SKM-1 (cell line): Measurements from ENCODE around the gene CEP72.
"Not testable (repeated sequence)": the region's sequence is repeated elsewhere in the genome, so short reads cannot be mapped to it uniquely, and the experiment has no call there.

Experiments
- DNase-seq: peaks from one replicate; lab custom pipeline; 2025; ENCODE audit not compliant: unreplicated experiment; lab: John Stamatoyannopoulos, UW

The CEP72 gene, protein sequence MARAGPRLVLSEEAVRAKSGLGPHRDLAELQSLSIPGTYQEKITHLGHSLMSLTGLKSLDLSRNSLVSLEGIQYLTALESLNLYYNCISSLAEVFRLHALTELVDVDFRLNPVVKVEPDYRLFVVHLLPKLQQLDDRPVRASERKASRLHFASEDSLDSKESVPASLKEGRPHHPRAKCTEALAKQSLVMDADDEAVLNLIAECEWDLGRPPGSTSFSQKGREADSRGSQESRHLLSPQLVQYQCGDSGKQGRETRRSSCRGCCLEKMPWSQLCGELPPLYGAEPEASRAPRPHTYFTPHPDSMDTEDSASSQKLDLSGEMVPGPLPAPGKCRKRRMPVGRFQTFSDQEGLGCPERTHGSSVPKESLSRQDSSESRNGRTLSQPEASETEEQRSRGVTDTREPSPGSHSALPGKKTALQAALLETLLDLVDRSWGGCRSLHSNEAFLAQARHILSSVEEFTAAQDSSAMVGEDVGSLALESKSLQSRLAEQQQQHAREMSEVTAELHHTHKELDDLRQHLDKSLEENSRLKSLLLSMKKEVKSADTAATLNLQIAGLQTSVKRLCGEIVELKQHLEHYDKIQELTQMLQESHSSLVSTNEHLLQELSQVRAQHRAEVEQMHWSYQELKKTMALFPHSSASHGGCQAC

DNA sequence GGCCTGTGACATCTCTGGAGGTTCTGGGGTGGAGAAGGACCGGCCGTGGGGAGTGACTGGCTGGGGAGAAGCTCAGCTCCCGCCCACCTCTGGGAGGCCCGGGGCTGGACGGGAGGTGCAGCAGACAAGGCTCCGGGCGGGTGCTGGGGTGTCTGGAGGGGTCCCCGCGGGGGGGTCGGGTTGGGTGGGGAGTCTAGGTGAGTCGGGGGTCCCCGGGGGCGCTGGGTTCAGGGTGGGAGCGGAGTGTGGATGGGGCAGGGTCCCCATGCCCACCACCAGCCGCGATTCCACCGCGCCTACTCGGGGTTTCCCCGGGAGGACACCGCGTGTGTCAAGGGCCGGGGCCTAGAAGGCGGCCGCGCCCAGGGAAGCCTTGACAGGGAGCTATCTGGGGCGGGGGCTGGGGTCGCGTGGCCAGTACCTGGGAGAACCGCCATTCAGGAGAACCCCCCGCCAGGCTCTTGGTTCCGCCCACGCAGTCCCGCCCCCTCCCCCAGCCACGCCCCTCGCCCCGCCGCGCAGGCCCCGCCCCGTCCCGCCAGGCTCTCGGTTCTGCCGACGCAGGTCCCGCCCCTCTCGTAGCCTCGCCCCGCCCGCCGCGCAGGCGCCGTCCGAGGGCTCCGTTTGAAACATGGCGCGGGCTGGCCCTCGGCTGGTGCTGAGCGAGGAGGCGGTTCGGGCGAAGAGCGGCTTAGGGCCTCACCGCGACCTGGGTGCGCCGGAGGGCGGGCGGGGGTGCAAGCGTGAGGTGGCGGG is at the start of gene CEP72:
Gene CEP72 (plus strand): TSS at position 610 of the 756 bp plus-strand sequence. CDS start 22 bp downstream, at position 632.
- DNase-seq: peak; percentile 64

DNA sequence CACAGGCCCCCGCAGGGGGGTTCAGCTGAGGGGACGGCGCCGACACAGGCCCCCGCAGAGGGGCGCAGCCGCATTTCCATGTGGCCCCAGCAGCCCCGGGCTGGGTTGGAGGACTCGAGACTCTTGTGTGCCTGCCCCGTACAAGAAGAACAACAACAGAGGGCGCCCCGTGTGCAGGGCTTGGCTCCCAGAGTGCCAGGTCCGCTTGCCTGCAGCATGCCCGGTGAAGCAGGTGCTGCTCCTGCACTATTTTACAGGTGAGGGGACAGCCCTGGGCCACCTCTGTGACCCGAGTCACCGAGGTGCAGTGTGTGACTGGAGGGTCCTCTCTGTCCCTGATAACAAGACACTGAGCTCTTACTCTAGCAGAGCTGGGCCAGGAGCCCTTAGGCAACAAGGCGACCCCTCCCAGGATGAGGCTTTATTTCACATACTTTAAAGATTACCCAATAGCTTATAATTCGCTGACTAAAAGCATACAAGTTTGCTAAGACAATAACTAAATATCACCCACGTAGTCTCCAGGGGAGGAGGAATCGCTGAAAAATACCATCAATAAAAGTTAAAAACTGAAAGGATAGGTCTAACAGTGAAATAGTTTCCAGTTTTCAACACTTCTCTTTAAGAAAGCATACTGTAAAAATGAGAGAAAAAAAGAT is 46.2 kb upstream of the CEP72 start:
- DNase-seq: no peak

DNA sequence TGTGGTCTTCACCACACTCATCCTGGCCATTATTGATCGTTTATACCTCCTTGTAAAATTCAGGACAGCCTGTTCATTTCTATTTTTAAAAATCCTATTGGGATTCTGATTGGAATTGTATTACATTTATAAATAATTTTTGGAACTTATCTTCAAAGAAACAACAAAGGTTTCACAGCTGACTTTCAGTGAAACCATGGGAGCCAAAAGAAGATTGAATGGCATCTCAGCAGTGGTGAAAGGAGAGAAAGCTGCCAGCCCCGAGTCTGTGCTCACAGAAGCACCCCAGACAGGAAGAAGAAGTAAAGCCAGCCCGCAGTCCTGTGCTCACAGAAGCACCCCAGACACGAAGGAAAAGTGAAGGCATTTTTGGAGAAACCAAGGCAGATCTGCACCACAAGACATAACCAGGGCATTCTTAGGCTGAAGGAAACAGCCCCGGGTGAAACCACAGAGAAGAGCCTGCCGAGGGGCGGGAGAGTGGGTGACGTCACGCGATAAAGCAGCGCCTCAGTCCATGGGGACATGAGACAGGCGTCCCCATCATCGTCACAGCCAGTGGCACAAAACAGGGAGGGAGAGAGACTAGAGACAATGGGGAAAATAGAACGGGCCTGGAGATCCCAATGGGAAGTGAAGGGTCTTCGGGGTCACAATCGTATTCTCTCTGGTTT is 45.4 kb upstream of the CEP72 start:
- DNase-seq: no peak

DNA sequence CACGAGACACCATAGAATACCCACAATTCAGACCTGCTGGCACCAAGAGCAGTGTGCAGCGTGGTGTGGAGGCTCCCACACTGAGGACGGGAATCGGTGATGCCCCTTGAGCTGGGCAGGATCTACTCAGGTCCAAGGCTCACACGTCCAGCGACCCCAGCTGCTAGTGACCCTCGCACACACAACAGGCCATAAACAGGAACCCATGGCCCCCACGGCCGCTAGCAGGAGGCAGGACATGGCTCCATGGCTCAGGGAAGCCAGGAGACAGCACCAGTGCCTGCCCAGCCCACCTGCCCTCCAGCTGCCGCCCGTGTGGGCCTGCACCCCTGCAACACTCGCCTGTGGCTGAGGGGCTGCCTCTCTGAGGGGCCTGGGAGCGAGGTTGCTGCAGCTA is 44.5 kb upstream of the CEP72 start:
- DNase-seq: no peak

DNA sequence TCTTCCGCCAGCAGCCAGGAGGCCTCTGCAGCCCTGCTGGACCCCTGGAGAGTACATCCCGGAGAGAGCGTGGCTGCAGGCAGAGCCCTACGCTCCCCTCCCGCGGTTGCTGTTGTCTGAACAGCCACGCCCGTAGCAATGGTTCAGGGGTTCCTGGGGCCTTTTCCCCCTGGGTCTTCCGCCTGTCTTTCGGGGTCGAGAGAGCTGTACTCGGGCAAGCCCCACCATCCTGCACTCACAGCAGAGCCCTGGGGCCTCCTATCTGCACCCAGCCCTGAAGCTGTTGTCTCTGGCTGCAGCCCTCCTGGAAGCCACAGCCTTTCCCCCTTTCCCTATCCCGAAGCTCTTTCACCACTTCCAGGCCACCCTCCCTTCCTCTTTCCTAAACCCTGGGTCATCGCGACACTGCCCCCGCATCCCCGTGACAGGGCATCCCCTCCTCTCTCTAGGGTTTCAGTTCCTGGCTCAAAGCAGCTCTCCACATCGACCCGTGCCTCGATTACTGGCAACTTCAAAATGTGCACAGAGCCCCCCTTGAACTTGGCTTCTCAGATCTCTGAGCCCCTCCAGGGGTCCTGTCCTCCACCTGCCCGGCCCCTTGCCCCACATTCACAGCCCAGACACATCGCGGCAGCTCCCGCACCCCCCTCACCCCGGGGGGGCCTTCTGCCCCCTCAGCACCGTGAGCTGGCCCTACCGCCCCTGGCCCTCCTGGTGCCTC is 43.9 kb upstream of the CEP72 start:
- DNase-seq: no peak

DNA sequence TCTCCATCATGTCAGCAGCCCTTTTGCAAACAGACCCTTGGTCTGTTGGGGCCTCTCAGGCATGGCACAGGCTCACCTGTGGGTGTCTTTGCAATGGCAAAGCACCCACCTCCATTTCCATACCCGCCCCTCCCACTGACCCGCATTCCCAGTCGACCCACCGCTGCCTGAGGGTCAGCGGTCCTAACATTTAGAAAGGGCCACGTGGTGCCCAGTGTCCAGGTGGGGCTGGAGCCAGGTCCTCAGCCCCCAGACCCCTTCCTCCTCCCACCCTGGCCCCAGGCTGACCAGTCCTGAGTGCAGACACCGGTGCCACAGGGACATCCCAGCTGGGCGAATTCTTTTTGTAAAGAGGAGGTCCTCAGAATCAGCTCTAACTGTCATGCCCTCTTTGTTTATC is 43.3 kb upstream of the CEP72 start:
- DNase-seq: no peak

DNA sequence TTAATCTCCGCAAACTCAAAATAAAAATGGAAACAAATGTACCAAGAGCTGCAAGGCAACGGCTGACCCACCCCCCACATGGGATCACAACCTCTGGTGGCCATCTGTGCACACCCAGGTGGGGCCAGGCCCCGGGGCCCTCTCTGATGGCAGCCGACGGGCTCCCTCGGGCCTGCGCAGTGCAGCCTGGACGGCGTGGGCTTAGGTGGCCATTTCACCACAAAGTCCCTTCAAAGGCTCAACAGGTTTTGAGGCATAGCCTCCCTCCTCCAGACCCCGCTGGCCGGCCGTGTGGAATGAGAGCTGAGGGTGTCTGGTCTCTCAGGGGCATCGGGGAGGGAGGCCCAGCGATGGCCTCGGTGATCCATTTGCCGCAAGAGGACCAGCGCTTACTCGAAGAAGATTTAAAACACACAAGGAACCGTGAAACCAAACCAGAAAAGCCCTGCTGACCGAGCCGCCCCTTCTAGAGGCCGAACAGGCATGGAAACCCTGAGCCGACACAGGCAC is 42.7 kb upstream of the CEP72 start:
- DNase-seq: no peak

DNA sequence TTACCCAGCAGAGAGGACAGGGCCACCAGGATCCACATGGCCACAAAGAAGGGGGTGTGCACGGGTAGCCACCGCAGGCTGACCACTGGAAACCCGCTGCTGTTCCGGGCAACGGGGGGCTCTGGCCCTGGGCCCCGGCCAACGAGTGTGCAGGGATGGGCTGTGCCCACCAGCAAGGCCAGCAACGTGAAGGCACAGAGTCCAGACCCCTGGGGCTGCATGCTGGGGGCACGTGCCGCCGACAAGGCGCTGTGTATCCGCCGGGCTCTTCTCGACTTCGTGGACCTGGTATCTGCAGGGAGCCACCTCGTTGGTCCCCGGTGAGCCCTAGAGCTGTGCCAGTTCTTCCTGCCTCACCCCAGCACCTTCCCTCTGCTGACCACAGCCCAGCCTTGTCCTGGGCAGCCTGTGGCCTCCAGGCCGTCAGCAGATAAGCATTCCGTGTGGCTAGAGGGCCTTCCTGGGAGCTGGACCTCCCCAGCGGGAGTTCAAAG is 42.2 kb upstream of the CEP72 start:
- no peak for DNase-seq

DNA sequence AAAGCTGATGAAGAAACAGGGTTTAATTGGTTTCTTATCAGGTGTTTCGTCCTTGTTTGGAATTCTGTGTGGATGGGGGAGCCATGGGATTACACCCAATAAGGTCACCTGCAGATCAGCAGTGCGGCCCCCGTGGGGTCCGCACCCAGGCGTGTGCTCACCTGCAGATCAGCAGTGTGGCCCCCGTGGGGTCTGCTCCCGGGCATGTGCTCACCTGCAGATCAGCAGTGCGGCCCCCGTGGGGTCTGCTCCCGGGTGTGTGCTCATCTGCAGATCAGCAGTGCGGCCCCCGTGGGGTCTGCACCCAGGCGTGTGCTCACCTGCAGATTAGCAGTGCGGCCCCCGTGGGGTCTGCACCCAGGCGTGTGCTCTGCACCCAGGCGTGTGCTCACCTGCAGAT is 41.7 kb upstream of the CEP72 start:
- DNase-seq: no peak

DNA sequence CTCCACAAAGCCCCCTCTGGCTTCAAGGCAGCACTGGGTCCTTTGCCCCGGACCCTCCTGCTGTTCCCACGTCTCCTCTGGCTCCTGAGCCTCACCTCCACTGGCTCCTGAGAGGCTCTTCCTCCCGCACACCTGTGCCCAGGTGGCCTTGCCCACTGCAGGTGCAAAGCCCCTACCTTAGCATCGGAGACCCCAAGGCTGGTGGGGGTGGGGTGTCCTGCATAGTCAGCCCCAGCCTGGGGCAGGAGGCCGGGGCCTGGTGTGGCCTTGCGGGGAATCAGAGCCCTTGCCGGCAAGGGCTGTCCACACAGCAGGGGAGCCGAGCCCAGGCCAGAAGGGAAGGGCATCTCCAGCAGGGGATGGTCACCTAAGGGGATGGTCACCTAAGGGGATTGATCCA is 41.3 kb upstream of the CEP72 start:
- DNase-seq: no peak

DNA sequence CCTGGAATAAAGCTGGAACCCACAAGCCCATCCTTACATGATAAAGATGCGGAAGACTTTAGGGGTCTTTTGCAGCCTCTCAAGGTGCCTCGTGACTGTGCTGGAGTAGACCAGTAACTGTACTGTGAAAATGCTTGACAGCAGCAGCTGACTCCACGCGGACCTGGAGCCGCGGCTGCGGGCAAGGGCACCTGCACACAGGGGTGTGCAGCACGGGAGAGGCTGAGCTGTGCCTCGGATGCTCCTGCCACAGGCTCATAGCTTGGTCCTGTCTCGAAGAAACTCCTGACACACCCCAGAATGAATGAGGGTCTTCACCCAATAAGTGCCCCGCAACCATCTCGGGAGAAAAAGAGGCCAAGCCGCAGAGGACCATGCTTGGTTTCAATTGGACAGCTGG is 40.3 kb upstream of the CEP72 start:
- no peak for DNase-seq

DNA sequence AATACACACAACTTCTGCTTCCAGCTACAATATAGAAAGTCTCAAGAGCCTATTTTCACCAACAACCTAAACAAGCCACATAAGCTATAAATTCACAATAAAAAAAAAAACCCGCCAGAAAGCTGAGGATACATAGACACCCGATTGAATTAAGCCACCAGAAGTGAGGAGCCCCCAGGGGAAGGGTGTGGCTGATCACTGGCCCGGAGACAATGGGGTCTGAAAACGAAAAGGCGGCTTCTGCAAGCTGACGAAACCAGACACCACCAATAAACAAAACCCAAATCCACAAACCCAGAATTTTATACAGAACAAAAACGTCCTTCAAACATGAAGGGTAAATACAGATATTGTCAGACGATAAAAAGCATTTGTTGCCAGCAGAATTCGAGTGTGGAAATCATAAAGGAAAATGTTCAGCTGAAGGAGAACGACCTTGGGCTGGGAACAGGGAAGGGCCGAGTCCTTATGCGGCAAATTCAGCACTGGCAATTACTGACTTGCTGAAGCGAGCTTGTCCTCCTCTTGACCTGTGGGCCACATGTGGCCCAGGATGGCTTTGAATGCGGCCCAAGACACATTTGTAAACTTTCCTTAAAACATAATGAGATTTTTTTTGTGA is 39.6 kb upstream of the CEP72 start:
- no peak for DNase-seq

DNA sequence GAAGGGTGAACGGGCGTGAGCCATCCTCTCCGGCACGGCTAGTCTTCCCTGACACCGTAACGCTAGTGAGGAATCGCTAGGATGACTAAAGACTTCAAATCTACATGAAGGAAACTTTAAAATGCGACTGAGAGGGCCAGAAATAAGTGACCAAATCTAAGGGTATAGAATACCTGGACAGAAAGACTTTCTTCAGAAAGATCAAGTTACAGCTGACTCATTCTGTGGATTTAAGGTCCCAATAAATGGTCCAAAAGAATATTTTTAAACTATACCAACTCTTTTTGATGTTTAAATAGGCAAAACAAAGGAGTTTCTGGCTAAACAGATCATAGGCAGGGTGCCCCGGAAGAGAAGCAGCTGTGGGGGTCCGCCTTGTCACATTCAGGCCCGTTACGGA is 38.9 kb upstream of the CEP72 start:
- no peak for DNase-seq

DNA sequence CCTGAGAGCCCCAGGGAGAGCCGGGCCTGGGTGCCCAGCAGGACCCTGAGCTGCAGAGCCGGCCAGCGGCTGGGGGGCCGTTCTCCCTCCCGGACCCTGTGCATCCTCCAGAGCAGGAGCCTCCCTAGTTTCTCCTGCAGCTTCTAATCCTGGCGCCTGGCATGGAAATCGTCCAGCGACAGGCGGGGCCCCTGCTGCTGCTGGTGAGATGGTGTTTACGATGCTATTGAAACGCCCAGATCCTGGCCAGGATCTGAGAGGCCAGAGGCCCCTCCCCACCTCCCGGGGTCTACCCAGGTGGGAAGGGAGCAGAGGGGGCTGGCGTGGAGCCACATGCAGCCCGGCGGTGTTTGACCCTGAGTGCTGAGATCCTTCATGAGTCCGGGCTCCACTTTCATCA is 38.2 kb upstream of the CEP72 start:
- no peak for DNase-seq

DNA sequence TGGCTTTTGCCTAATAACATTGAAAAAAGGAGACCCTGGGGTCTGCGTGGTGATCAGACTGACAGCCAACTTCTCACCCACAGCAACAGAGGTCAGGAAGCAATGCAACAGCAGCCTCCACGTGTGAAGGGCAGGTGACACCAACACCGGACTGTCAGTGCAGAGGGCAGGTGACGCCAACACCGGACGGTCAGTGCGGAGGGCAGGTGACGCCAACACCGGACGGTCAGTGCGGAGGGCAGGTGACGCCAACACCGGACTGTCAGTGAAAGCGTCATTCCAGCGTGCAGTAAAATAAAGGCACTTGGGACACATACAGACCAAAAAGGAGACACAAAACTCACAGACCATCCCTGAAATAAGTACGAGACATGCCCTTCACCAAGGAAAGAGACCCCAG is 37.2 kb upstream of the CEP72 start:
- DNase-seq: no peak

DNA sequence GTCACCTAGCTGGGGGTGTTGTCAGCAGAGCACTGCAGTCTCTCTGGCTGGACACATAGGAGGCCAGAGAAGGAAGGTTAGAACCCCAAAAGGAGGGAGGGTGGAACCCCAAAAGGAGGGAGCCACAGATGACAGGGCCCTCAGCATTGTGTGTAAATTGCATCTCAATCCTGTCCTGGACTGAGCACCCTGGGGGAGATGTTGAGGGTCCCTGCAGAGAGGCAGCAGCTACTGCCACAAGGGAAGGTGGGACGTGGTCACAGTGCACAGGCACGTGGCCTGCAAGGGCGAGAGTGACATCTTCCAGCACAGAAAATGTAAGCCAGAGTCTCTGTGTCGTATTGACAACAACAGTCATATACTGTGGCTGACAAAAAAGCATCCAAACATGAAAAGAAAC is 36.5 kb upstream of the CEP72 start:
- DNase-seq: no peak

DNA sequence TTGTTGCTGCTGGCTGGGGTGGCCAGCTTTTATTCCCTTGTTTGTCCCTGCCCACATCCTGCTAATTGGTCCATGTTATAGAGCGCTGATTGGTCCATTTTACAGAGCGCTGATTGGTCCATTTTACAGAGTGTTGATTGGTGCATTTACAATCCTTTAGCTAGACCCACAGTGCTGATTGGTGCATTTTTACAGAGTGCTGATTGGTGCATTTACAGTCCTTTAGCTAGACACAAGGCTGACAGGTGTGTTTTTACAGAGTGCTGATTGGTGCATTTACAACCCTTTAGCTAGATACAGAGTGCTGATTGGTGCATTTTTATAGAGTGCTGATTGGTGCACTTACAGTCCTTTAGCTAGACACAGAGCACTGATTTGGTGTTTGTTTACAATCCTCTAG is 34.9 kb upstream of the CEP72 start:
- not testable (repeated sequence) for DNase-seq

DNA sequence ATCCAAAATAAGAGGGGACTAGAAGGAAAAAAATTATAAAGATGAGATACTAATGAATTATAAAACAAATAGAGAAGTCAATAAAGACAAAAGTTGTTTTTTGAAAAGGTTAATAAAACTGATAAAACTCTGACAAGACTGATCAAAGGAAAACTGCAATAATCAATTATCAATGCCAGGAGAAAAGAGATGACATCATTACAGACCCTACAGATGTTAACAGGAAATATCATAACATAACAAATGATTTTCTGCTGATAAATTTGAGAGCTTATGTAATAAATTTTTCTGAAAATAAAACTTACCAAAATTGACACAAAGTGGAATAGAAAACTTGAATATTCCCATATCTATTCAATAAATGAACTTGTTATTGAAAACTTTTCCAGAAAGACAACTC is 34.3 kb upstream of the CEP72 start:
- no peak for DNase-seq

DNA sequence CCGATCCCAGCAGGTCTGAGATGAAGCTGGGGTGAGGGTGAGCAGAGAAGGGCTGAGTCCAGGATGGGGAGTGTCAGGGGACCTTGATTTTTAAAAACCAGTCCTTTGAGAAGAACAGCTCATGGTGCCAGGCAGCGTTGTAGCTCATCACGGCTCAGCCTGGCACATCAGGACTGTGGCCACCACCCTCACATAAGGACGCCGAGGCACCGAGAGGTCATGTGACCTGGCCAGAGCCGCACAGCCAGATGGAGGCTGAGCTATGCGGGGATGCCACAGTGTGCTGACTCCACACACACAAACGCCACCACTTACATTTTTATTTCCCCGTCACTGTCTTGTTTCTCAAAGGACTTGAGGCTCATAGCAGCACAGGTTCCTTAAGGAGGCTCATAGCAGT is 32.9 kb upstream of the CEP72 start:
- DNase-seq: no peak
